ENCODE data around the gene PARD3.

GRCh38 chr10:34824870-34825269 lies 9.8 kb upstream of the PARD3 start:
- TF ChIP-seq CTCF (IDR thresholded peaks at IDR 0.05): peak in 1 of 5 experiments; percentile 17
- no peak for TF ChIP-seq EP300 (IDR thresholded peaks at IDR 0.05)
- TF ChIP-seq POLR2A (IDR thresholded peaks at IDR 0.05): no peak
